Caco-2 (cell line): ENCODE measurements around the gene EFCAB12. TPM values are rescaled to one million over a fixed set of nuclear protein-coding genes. Genes with fewer than 3 reads are reported as not detected.
"Not testable (repeated sequence)": the region's sequence is repeated elsewhere in the genome, so short reads cannot be mapped to it uniquely, and the experiment has no call there.

ENCODE experiments used
- BruUV-seq: library from RNA; stranded (reverse); fragments of 400-500 nt; replicated peaks from 2 replicates; lab custom pipeline; 2021; lab: Mats Ljungman, UMichigan
- CTCF ChIA-PET: fragments of 300-600 bp; sonication (Branson Sonifier 250); formaldehyde crosslinking; loops from one replicate; lab custom pipeline; 2022; ENCODE audit warnings: antibody characterized with exemption; lab: Charles Lee
- POLR2A ChIA-PET: fragments of 300-600 bp; sonication (Branson Sonifier 250); formaldehyde crosslinking; loops from one replicate; lab custom pipeline; 2022; ENCODE audit warnings: antibody characterized with exemption; lab: Charles Lee
- DNase-seq, 2 experiments: peaks; one replicate each; pipeline versions ENCODE4 v3.0.0 to v3.0.0-alpha.2; 2020 to 2022
- H3K27me3 ChIP-seq: replicated peaks from 2 replicates; pipeline ENCODE4 v1.6.0; 2011; ENCODE audit warnings: low read length; ENCODE audit not compliant: control insufficient read depth, insufficient read depth
- H3K36me3 ChIP-seq: 2 replicates; pipeline ENCODE4 v1.5.1; 2011; ENCODE audit warnings: low read length; ENCODE audit not compliant: control insufficient read depth, insufficient read depth
- H3K4me1 ChIP-seq: fragments of 250-450 bp; sonication (Bioruptor Pico); 2 replicates; pipeline ENCODE4 v1.5.1; 2020; ENCODE audit warnings: mild to moderate bottlenecking
- H3K4me3 ChIP-seq: 2 replicates; pipeline ENCODE4 v1.5.1; 2011; ENCODE audit warnings: low read depth, mild to moderate bottlenecking, control low read depth, low read length
- H3K9me3 ChIP-seq: fragments of 250-450 bp; sonication (Bioruptor Pico); 2 replicates; pipeline ENCODE4 v1.5.1; 2020; ENCODE audit warnings: mild to moderate bottlenecking, moderate library complexity
- H3K27ac Mint-ChIP-seq: one replicate; pipeline ENCODE4 v1.8.0; 2022; ENCODE audit warnings: mixed read lengths; ENCODE audit not compliant: unreplicated experiment
- H3K27me3 Mint-ChIP-seq: one replicate; pipeline ENCODE4 v1.8.0; 2022; ENCODE audit warnings: mixed read lengths; ENCODE audit not compliant: insufficient read depth, unreplicated experiment
- H3K36me3 Mint-ChIP-seq: one replicate; pipeline ENCODE4 v1.8.0; 2022; ENCODE audit warnings: mild to moderate bottlenecking, mixed read lengths; ENCODE audit not compliant: insufficient read depth, unreplicated experiment
- H3K4me1 Mint-ChIP-seq: one replicate; pipeline ENCODE4 v1.8.0; 2022; ENCODE audit warnings: low read depth, mixed read lengths; ENCODE audit not compliant: unreplicated experiment
- H3K4me3 Mint-ChIP-seq: one replicate; pipeline ENCODE4 v1.8.0; 2022; ENCODE audit warnings: mild to moderate bottlenecking, moderate library complexity, mixed read lengths; ENCODE audit not compliant: unreplicated experiment
- H3K9me3 Mint-ChIP-seq: one replicate; pipeline ENCODE4 v1.8.0; 2022; ENCODE audit warnings: mixed read lengths; ENCODE audit not compliant: unreplicated experiment
- CTCF ChIP-seq, 2 experiments: fragments of 200-600 bp in 1 of 2; IDR thresholded peaks; 1 replicate in 1 of 2; 2 replicates in 1 of 2; pipeline versions ENCODE4 v1.5.1 to v1.8.0; 2011 to 2022; ENCODE audit warnings: antibody characterized with exemption in 1 of 2, control low read depth in 1 of 2, inconsistent platforms in 1 of 2, low read depth in 1 of 2, low read length in 1 of 2, mild to moderate bottlenecking in 1 of 2, moderate library complexity in 1 of 2; ENCODE audit not compliant: insufficient read depth in 1 of 2, severe bottlenecking in 1 of 2, unreplicated experiment in 1 of 2
- intact Hi-C: fragments of 100-400 bp; cut with micrococcal nuclease; formaldehyde crosslinking; loops from one replicate; pipeline ENCODE4 v1.10.0; 2022; ENCODE audit not compliant: unreplicated experiment
- total RNA-seq: library from RNA; stranded (reverse); gene quantifications from 2 replicates; pipeline ENCODE4 v1.2.3, GENCODE V29; 2022

EFCAB12 gene
- total RNA-seq, 1 experiment from 2014 or later = 0.14 TPM

DNA sequence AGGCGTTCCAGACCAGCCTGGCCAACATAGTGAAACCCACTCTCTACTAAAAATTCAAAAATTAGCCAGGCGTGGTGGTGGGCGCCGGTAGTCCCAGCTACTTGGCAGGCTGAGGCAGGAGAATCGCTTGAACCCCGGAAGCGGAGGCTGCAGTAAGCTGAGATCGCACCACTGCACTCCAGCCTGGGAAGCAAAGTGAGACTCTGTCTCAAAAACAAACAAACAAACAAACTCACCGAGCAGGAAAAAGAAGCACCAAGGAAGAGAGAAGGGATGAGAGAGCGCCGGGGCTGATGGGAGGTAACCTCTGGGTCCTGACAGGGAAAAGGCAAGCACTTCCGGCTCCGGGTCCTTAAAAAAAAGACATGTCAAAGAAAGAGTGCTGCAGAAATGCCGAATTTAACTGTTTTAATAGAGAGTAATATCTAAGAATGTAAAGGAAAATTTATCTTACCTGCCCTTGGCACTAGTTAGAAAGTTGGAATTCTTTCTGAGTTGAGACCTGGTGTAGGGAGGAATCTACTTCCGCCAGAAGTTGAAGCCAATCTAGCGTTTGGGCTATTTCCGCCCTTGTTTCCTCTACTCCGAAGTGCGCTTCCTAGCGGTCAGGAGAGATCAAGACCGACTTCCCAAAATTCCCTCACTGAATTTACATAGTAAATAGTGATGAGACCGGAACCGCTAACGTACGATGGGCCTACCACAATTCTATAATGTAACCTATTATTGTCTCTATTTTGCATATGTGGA is 29.1 kb downstream of the EFCAB12 start:
- Histone ChIP-seq H3K9me3 (no peaks in the 10 kb centered on the region), H3K4me1 (0 out of 2 replicates have a peak, but pooled peaks cover 4% of the 10 kb centered on the region), H3K36me3 (peaks cover 2% of the 10 kb centered on the region; the same call in 1 of the 2 replicates), H3K27me3 (no peaks in the 10 kb centered on the region), H3K4me3 (peak overlapping the region; percentile 96)
- Mint-ChIP-seq H3K27me3 (no peaks in the 10 kb centered on the region), H3K27ac (peak overlapping the region; percentile 97), H3K4me3 (peak overlapping the region; percentile 86), H3K36me3 (peaks cover 35% of the 10 kb centered on the region), H3K4me1 (peaks cover 5% of the 10 kb centered on the region), H3K9me3 (no peaks in the 10 kb centered on the region)
- intact Hi-C loops = loop anchor here (1.0 to 2.0 kb wide), 2 partner anchors 17 to 41 kb away; partner anchors contain the start of gene IFT122
- no TSS peak for BruUV-seq
- POLR2A ChIA-PET = interaction anchor here (0.6 to 1.0 kb wide), 7 partner anchors 12 to 327 kb away, joined by 3 to 10 read pairs (median 5); no protein-coding TSS in a partner anchor
- TF ChIP-seq CTCF (IDR thresholded peaks at IDR 0.05; ENCODE audit: insufficient read depth in 1 of 2, low read depth in 1 of 2, low read length in 1 of 2, severe bottlenecking in 1 of 2, unreplicated experiment in 1 of 2) = peak; percentile 57 to 81
- CTCF ChIA-PET = no interaction called here
- peak; percentile 88 to 90 for DNase-seq

DNA sequence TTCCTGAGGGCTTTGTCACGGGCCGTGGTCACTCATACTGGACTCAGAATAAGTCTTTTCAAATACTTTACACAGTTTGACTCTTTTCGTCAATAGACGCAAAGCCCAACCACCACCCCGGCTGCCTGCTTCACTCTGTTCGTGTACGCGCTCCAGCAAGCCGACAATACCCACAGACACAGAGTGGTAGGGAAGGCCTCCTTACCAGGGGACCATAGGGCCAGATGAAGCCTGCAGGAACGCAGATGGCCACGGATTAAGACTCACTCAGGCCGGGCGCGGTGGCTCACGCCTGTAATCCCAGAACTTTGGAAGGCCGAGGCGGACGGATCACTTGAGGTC is 29.7 kb downstream of the EFCAB12 start:
- peak in 1 of 2 experiments; percentile 29 for DNase-seq
- Histone ChIP-seq H3K4me3 (peak overlapping the region; percentile 96), H3K36me3 (peaks cover 2% of the 10 kb centered on the region; the same call in 1 of the 2 replicates), H3K27me3 (no peaks in the 10 kb centered on the region), H3K4me1 (0 out of 2 replicates have a peak, but pooled peaks cover 4% of the 10 kb centered on the region), H3K9me3 (no peaks in the 10 kb centered on the region)
- CTCF ChIA-PET = no interaction called here
- intact Hi-C loops = loop anchor here (1.0 to 2.0 kb wide), 2 partner anchors 16 to 42 kb away; partner anchors contain the start of gene IFT122
- Mint-ChIP-seq H3K27ac (peak overlapping the region; percentile 97), H3K9me3 (no peaks in the 10 kb centered on the region), H3K4me3 (peak overlapping the region; percentile 86), H3K27me3 (no peaks in the 10 kb centered on the region), H3K4me1 (peaks cover 5% of the 10 kb centered on the region), H3K36me3 (peaks cover 40% of the 10 kb centered on the region)
- POLR2A ChIA-PET = no interaction called here
- no peak for TF ChIP-seq CTCF (IDR thresholded peaks at IDR 0.05; ENCODE audit: insufficient read depth in 1 of 2, low read depth in 1 of 2, low read length in 1 of 2, severe bottlenecking in 1 of 2, unreplicated experiment in 1 of 2)
- BruUV-seq = no TSS peak

DNA sequence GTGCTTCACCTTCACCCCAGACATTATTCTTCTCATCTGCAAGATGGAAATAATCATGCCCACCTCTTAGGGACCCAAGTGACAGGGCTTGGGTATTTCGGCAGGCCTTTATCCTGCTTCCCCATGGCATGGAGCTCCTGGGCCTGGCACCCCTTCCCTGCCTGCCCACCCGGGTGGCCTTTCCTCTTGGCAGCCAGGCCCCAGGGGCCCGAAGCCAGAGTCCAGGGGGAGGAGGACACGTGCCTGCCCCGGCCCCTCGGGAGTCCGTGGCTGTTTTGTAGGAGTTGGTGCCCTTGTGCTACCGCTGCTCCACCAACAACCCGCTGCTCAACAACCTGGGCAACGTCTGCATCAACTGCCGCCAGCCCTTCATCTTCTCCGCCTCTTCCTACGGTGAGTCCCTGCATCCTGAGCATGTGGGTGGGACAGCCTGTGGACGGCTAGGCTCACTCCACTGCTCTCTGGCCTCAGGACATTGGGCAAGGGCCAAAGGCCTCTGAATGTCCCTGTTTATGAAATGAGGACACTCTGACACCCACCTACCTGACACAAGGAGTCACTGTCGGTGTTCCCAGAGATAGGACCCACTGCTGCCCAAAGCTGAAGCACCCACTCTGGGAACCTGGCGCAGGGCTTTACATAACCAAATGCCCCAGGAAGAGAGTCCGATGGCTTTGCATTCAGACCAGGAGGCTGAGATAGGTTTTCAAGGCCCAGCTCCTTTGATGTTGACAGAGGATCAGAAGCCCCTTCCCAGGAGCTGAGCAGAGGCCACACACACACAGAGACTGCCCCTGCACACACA is 34.5 kb downstream of the EFCAB12 start:
- DNase-seq, H3K4me3 Mint-ChIP-seq, H3K27me3 Mint-ChIP-seq, intact Hi-C loops, H3K4me3 ChIP-seq, H3K27ac Mint-ChIP-seq, H3K9me3 Mint-ChIP-seq, H3K9me3 ChIP-seq, H3K27me3 ChIP-seq, H3K36me3 ChIP-seq, BruUV-seq, POLR2A ChIA-PET: not testable (repeated sequence)
- H3K4me1 ChIP-seq = peaks cover 13% of the 10 kb centered on the region
- peaks cover 74% of the 10 kb centered on the region for H3K36me3 Mint-ChIP-seq
- peaks cover 13% of the 10 kb centered on the region for H3K4me1 Mint-ChIP-seq
- CTCF ChIA-PET = interaction anchor here (0.7 kb wide), 1 partner anchor 268 kb away, joined by 4 read pairs; no protein-coding TSS in a partner anchor
